ENCODE results near the gene ACSM5. TPM values are rescaled to one million over a fixed set of nuclear protein-coding genes. Genes with fewer than 3 reads are reported as not detected.

Gene ACSM5
- total RNA-seq, 4 donors from 2014 or later: 1.00 to 4.8 TPM; not detected in 2

GRCh38 chr16:20372701-20373100, 36.6 kb upstream of the ACSM5 start:
- Histone ChIP-seq H3K9me3 (no peaks in the 10 kb centered on the region), H3K36me3 (no peaks in the 10 kb centered on the region), H3K27me3 (peaks cover 0 to 7% (median 0%) of the 10 kb centered on the region in 4 donors), H3K4me1 (no peaks in the 10 kb centered on the region), H3K27ac (no peak overlapping the region), H3K4me3 (no peak overlapping the region)
- no peak for TF ChIP-seq POLR2A (IDR thresholded peaks at IDR 0.05)
- TF ChIP-seq CTCF (IDR thresholded peaks at IDR 0.05): no peak
- intact Hi-C loops (cut with DNase I): no loop called here
- 48 to 70% methylated on average over 5 of the region's 5 CpGs for WGBS, 2 donors
- DNase-seq: no peak

DNA sequence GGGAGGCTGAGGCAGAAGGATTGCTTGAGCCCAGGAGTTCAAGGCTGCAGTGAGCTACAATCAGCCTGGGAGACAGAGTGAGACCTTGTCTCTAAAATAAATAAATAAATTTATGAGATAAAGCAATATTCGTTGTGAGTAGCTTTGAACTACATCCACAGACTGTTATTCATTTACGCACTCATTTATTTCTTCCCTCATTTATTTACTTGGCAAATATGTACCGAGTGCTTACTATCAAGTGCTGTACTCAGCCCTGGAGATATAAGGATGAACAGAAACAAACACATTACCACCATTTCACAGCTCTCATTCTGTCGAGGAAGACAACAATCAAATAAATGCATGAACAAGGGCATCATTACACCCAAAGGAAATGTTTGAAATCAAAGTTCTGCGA, 32.2 kb upstream of the ACSM5 start:
- TF ChIP-seq POLR2A (IDR thresholded peaks at IDR 0.05) (no peak), CTCF (IDR thresholded peaks at IDR 0.05) (no peak)
- intact Hi-C loops (cut with DNase I): no loop called here
- H3K27me3 ChIP-seq: no peaks in the 10 kb centered on the region

DNA sequence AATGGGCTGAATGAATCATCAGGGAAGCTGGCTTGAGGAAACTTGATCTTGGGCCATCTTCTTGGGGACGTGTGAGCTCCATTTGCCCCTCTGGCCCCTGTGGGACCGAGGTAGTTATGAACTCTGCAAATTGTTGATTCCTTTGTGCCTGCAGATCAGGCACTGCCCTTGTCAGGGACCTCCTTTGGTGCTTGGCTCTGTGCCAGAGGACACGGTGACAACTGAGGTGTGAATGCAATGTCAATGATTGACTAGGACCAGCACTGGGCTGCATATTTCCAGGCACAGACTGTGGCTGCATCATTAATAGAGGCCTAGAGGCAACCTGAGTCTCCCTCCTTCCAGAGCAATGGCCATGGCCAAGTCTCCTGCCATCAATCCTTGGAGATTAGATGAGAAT, 28.6 kb upstream of the ACSM5 start:
- H3K4me1 ChIP-seq: peaks cover 0 to 3% (median 0%) of the 10 kb centered on the region in 3 donors
- H3K9me3 ChIP-seq: no peaks in the 10 kb centered on the region
- no peak overlapping the region for H3K4me3 ChIP-seq
- H3K27me3 ChIP-seq: peaks cover 0 to 4% (median 0%) of the 10 kb centered on the region in 4 donors
- DNase-seq: no peak
- TF ChIP-seq POLR2A (IDR thresholded peaks at IDR 0.05) (no peak), CTCF (IDR thresholded peaks at IDR 0.05) (no peak)
- H3K27ac ChIP-seq: no peak overlapping the region
- H3K36me3 ChIP-seq: no peaks in the 10 kb centered on the region
- 52% methylated on average over 3 of the region's 3 CpGs; no CpG with 5 or more reads in 1 of the 2 donors for WGBS, 2 donors
- intact Hi-C loops (cut with DNase I): loop anchor here (10.0 kb wide), 1 partner anchor 334 kb away; no protein-coding TSS in a partner anchor

More for the DNA sequence above, 32.2 kb upstream of the ACSM5 start:
- Histone ChIP-seq H3K4me1 (no peaks in the 10 kb centered on the region), H3K36me3 (no peaks in the 10 kb centered on the region), H3K9me3 (no peaks in the 10 kb centered on the region), H3K4me3 (no peak overlapping the region), H3K27ac (no peak overlapping the region)
- no peak for DNase-seq
- WGBS, 2 donors: 58 to 67% methylated on average over 5 of the region's 5 CpGs

DNA sequence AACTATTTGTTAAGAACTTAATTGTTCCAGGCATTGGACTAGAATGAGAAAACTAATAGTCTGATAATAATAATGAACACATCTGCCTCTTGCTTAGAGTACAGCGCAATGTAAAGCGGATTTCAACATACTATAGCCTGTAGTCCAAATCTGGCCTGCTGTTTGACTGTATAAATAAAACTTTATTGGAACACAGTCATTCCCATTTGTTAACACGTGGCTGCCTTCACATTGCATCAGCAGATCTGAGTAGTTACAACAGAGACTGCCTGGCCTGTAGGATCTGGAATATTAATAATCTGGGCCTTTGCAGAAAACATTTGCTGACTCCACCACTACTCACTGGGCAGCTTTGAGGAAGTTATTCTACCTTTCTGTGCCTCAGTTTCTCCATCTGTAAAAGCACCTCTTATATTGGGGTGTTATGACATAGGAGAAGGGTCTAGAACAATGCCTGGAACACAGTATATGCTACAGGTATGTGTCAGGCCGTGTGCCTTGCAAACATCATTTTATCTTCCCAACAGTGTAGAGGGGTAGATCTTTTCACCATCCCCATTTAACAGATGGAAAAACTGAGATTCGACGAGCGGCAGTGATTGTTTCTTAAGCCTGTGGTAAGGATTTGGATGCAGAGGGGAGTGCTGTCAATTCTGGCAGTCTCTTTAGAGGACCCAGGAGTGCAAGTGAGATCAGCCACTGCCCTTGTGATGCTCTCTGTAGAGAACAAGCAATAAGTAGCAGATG, 27.0 kb upstream of the ACSM5 start:
- TF ChIP-seq POLR2A (IDR thresholded peaks at IDR 0.05) (no peak), CTCF (IDR thresholded peaks at IDR 0.05) (no peak)
- 82% methylated on average over 7 of the region's 7 CpGs for WGBS, 2 donors
- intact Hi-C loops (cut with DNase I): loop anchor here (10.0 kb wide), 1 partner anchor 332 kb away; no protein-coding TSS in a partner anchor

More for the DNA sequence above, 27.0 kb upstream of the ACSM5 start:
- Histone ChIP-seq H3K27me3 (peaks cover 0 to 17% (median 0%) of the 10 kb centered on the region in 4 donors), H3K9me3 (no peaks in the 10 kb centered on the region), H3K36me3 (no peaks in the 10 kb centered on the region), H3K4me3 (no peak overlapping the region), H3K27ac (no peak overlapping the region), H3K4me1 (peaks cover 0 to 10% (median 0%) of the 10 kb centered on the region in 3 donors)
- no peak for DNase-seq
